Body of pancreas (tissue), 4 donors: Measurements from ENCODE around the gene HELT. TPM values are rescaled to one million over a fixed set of nuclear protein-coding genes. Genes with fewer than 3 reads are reported as not detected.

ENCODE experiments used
- ATAC-seq: fragments of 150-250 bp; one replicate; pipeline ENCODE4 v1.9.1; 2016
- DNase-seq, 4 donors: peaks; one replicate each; pipeline ENCODE4 v3.0.0-alpha.2; 2019
- H3K27ac ChIP-seq, 4 donors: fragments of 200-600 bp; sonication (generic); 1 replicate in 3 of 4; 2 replicates in 1 of 4; pipeline versions ENCODE4 v1.5.1 to v1.6.1; 2016 to 2019; ENCODE audit warnings: mild to moderate bottlenecking in 1 of 4, mixed read lengths in 1 of 4, moderate library complexity in 1 of 4
- H3K27me3 ChIP-seq, 2 donors: fragments of 200-600 bp; sonication (generic); one replicate each; pipeline ENCODE4 v1.6.0; 2016; ENCODE audit warnings: mild to moderate bottlenecking in 1 of 2
- H3K36me3 ChIP-seq, 2 donors: fragments of 200-600 bp; sonication (generic); replicated peaks in 1 of 2; 2 replicates each; pipeline ENCODE4 v1.5.1; 2016; ENCODE audit warnings: low read depth in 2 of 2; ENCODE audit not compliant: insufficient read depth in 1 of 2
- H3K4me1 ChIP-seq: fragments of 200-600 bp; sonication (generic); one replicate; pipeline ENCODE4 v1.6.0; 2016
- H3K4me3 ChIP-seq, 2 donors: fragments of 200-600 bp; sonication (generic); 1 replicate in 1 of 2; 2 replicates in 1 of 2; pipeline ENCODE4 v1.5.1; 2016 to 2019
- H3K9me3 ChIP-seq, 3 donors: fragments of 200-600 bp; sonication (generic); 1 replicate in 2 of 3; 2 replicates in 1 of 3; pipeline ENCODE4 v1.5.1; 2016
- POLR2A ChIP-seq, 3 donors: fragments of 450-650 bp; IDR thresholded peaks; one replicate each; pipeline ENCODE4 v1.6.1; 2016; ENCODE audit warnings: antibody characterized with exemption in 3 of 3, mild to moderate bottlenecking in 2 of 3
- WGBS, 2 donors: methylation state at CpG; one replicate each; pipeline ENCODE4 v1.1.5; 2017; 5-methylcytosine and 5-hydroxymethylcytosine counted together
- intact Hi-C: fragments of 100-400 bp; cut with DNase I; formaldehyde crosslinking; loops from one replicate; pipeline ENCODE4 v1.15.1; 2023
- total RNA-seq, 2 donors: library from RNA; depleted of rRNA; stranded (reverse); fragments of >200 nt; gene quantifications; one replicate each; pipeline ENCODE4 v1.1.0, GENCODE V29; 2016
- TF ChIP-seq, protein P1 (sequence below), 7 experiments: fragments of 450-650 bp in 4 of 7; fragments of 200-600 bp in 3 of 7; sonication (generic) in 3 of 7; IDR thresholded peaks; one replicate each; pipeline ENCODE4 v1.5.1; 2016 to 2019; ENCODE audit warnings: antibody characterized with exemption in 7 of 7

Gene HELT
- total RNA-seq, 2 donors from 2014 or later: not detected

DNA sequence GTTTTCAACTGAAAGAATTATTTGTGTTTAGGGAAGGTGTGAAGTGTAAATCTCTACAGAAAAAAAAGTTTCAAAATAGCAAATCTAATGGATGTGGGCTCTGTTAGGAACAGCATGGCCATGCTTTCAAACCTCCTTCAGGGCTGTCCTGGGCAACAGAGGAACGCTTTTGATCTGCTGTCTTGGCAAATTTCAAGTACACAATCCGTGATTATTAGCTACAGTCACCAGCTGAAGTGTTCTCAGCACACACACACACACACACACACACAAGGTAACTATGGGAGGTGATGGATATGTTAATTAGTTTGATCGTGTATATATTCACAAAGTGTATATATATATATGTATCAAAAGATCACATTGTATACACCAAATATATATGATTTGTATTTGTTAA, 40.5 kb upstream of the HELT start:
- H3K4me3 ChIP-seq: no peak overlapping the region
- peaks cover 4% of the 10 kb centered on the region for H3K4me1 ChIP-seq
- no peak overlapping the region for H3K27ac ChIP-seq
- H3K36me3 ChIP-seq: no peaks in the 10 kb centered on the region
- 14 to 24% methylated on average over 3 of the region's 3 CpGs for WGBS, 2 donors
- no peaks in the 10 kb centered on the region for H3K27me3 ChIP-seq
- no peaks in the 10 kb centered on the region for H3K9me3 ChIP-seq
- ATAC-seq: peak; percentile 45
- no peak for DNase-seq
- TF ChIP-seq POLR2A (IDR thresholded peaks at IDR 0.05): no peak
- TF ChIP-seq, protein P1, sequence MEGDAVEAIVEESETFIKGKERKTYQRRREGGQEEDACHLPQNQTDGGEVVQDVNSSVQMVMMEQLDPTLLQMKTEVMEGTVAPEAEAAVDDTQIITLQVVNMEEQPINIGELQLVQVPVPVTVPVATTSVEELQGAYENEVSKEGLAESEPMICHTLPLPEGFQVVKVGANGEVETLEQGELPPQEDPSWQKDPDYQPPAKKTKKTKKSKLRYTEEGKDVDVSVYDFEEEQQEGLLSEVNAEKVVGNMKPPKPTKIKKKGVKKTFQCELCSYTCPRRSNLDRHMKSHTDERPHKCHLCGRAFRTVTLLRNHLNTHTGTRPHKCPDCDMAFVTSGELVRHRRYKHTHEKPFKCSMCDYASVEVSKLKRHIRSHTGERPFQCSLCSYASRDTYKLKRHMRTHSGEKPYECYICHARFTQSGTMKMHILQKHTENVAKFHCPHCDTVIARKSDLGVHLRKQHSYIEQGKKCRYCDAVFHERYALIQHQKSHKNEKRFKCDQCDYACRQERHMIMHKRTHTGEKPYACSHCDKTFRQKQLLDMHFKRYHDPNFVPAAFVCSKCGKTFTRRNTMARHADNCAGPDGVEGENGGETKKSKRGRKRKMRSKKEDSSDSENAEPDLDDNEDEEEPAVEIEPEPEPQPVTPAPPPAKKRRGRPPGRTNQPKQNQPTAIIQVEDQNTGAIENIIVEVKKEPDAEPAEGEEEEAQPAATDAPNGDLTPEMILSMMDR (IDR thresholded peaks at IDR 0.05): no peak
- intact Hi-C loops: no loop called here

DNA sequence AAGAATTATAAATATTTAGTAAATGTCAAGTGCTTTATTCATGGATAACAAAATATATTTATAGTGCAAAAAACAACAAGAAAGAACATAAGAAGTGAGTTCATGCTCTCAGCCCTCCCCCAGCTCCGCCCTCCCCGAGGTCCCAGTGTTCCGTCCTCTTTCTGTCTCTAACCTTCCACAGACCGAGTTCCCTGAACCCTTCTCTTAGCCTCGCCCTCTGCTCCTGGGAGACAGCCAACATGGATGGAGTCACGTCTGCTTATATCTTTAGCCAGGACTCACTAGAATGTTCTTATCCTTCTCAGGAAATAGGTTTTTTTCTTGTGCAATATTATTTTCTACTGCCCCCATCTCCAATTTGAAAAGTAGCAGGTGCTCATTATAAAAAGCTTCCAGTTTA, 40.1 kb upstream of the HELT start:
- WGBS, 2 donors: 25 to 26% methylated on average over 6 of the region's 6 CpGs
- TF ChIP-seq POLR2A (IDR thresholded peaks at IDR 0.05): no peak
- TF ChIP-seq, protein P1 (IDR thresholded peaks at IDR 0.05): no peak
- Histone ChIP-seq H3K27ac (no peak overlapping the region), H3K4me1 (peaks cover 4% of the 10 kb centered on the region), H3K36me3 (no peaks in the 10 kb centered on the region), H3K4me3 (no peak overlapping the region), H3K27me3 (no peaks in the 10 kb centered on the region), H3K9me3 (no peaks in the 10 kb centered on the region)
- intact Hi-C loops: no loop called here
- peak; percentile 25 to 56 (median 31) for DNase-seq
- peak; percentile 48 for ATAC-seq

DNA sequence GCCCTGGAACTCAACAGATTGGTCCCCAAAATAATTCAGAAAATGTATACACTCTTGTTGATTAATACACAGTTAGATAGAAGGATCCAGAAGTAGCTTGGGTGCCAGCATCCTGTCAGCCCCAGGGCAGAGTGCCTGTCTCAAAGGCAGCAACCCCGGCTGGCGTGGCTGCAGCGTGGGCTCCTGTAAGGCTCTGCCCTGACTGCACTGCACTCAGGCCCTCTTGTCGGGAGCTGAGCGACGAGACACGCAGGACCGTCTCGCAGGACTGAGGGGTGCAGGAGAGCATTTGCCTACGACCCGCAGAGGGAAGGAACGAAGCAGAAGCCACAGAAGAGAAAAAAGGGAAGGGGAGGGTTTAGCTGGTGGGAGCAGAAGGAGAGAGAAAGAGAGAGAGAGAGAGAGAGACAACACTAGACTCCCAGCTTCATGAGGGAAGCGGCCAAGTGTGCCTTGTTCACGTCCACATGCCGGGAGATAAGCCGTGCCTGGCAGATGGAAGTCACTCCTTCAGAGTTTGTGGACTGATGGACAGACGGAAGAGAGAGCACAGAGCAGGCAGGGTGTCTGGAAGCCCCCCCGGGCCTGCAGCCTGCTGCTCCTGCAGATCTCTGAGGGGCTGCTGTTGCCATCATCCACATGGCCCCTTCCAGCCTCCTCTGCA, 38.7 kb upstream of the HELT start:
- DNase-seq (no peak), ATAC-seq (no peak)
- WGBS, 2 donors: 83 to 85% methylated on average over 16 to 18 of the region's 18 CpGs
- H3K4me1 ChIP-seq: peaks cover 8% of the 10 kb centered on the region
- no peaks in the 10 kb centered on the region for H3K27me3 ChIP-seq
- intact Hi-C loops: loop anchor here (5.0 kb wide), 1 partner anchor 232 kb away; no protein-coding TSS in a partner anchor
- no peaks in the 10 kb centered on the region for H3K36me3 ChIP-seq
- TF ChIP-seq POLR2A (IDR thresholded peaks at IDR 0.05): no peak
- TF ChIP-seq, protein P1 (IDR thresholded peaks at IDR 0.05): no peak
- H3K4me3 ChIP-seq: no peak overlapping the region
- H3K27ac ChIP-seq: no peak overlapping the region
- H3K9me3 ChIP-seq: no peaks in the 10 kb centered on the region

DNA sequence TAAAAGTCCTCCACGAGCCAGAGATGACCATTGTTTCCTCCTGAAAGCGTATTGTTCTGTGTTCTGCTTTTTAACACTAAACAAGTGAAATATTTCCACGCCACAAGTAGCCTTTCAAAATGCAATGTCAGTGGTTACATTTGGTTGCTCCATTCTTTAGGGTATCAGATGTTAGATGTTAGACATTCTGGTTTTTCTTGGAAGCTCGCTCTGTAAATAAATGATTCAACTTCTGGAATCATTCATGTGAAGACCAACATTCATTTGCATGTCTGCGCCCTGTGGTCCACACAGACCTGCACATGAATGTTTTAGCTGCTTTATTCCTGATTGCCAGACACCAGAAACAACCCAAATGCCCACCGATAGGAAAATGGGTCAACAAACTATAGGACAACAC, 38.0 kb upstream of the HELT start:
- TF ChIP-seq, protein P1 (IDR thresholded peaks at IDR 0.05): no peak
- TF ChIP-seq POLR2A (IDR thresholded peaks at IDR 0.05): no peak

More for the DNA sequence above, 38.0 kb upstream of the HELT start:
- WGBS, 2 donors: 83 to 87% methylated on average over 6 of the region's 6 CpGs
- Histone ChIP-seq H3K4me3 (no peak overlapping the region), H3K27ac (no peak overlapping the region), H3K4me1 (peaks cover 8% of the 10 kb centered on the region), H3K36me3 (no peaks in the 10 kb centered on the region), H3K27me3 (no peaks in the 10 kb centered on the region), H3K9me3 (no peaks in the 10 kb centered on the region)
- DNase-seq: no peak
- no peak for ATAC-seq
- intact Hi-C loops: loop anchor here (5.0 kb wide), 1 partner anchor 233 kb away; no protein-coding TSS in a partner anchor
